CD8-positive, alpha-beta memory T cell (primary cell): ENCODE measurements around the gene CD47. TPM values are rescaled to one million over a fixed set of nuclear protein-coding genes. Genes with fewer than 3 reads are reported as not detected.
A peak's percentile ranks its signal among the peaks of the same experiment; 100 is the strongest.

Experiments used
- CTCF ChIA-PET: fragments of 350-600 bp; sonication (Branson Sonifier 250); formaldehyde crosslinking; loops from one replicate; lab custom pipeline; 2021; ENCODE audit warnings: antibody characterized with exemption; lab: Charles Lee
- POLR2A ChIA-PET: fragments of 350-600 bp; sonication (Branson Sonifier 250); formaldehyde crosslinking; loops from one replicate; lab custom pipeline; 2021; ENCODE audit warnings: antibody characterized with exemption; lab: Charles Lee
- DNase-seq, 5 donors: peaks; one replicate each; pipeline versions ENCODE4 v3.0.0 to v3.0.0-alpha.2; 2020 to 2022; ENCODE audit warnings: mixed read lengths in 1 of 5
- H3K27ac ChIP-seq: one replicate; pipeline ENCODE4 v1.7.0; 2013; ENCODE audit warnings: low read depth, mild to moderate bottlenecking, low read length, moderate library complexity
- H3K27me3 ChIP-seq: 2 replicates; pipeline ENCODE4 v1.7.0; 2013; ENCODE audit warnings: low read length, mild to moderate bottlenecking; ENCODE audit not compliant: insufficient read depth, poor library complexity, severe bottlenecking
- H3K36me3 ChIP-seq: 2 replicates; pipeline ENCODE4 v1.7.0; 2013; ENCODE audit warnings: mild to moderate bottlenecking, low read length, moderate library complexity; ENCODE audit not compliant: insufficient read depth
- H3K4me1 ChIP-seq: 2 replicates; pipeline ENCODE4 v1.7.0; 2013; ENCODE audit warnings: mild to moderate bottlenecking, low read length, moderate library complexity; ENCODE audit not compliant: insufficient read depth
- H3K4me3 ChIP-seq: 2 replicates; pipeline ENCODE4 v1.7.0; 2013; ENCODE audit warnings: mild to moderate bottlenecking, low read length
- H3K9me3 ChIP-seq: 2 replicates; pipeline ENCODE4 v1.7.0; 2013; ENCODE audit warnings: mild to moderate bottlenecking, low read length
- H3K27ac Mint-ChIP-seq, 8 donors: one replicate each; pipeline ENCODE4 v1.8.0; 2020 to 2021; ENCODE audit warnings: mixed read lengths in 8 of 8, mild to moderate bottlenecking in 6 of 8, inconsistent platforms in 3 of 8, moderate library complexity in 3 of 8
- H3K27me3 Mint-ChIP-seq, 2 donors: one replicate each; pipeline ENCODE4 v1.8.0; 2020 to 2021; ENCODE audit warnings: mixed read lengths in 2 of 2, mild to moderate bottlenecking in 1 of 2, moderate library complexity in 1 of 2
- H3K36me3 Mint-ChIP-seq, 3 donors: one replicate each; pipeline ENCODE4 v1.8.0; 2020 to 2021; ENCODE audit warnings: mixed read lengths in 3 of 3, inconsistent platforms in 1 of 3, mild to moderate bottlenecking in 1 of 3
- H3K4me1 Mint-ChIP-seq, 3 donors: one replicate each; pipeline ENCODE4 v1.8.0; 2020 to 2021; ENCODE audit warnings: mixed read lengths in 3 of 3, inconsistent platforms in 1 of 3, mild to moderate bottlenecking in 1 of 3
- H3K4me3 Mint-ChIP-seq, 7 donors: one replicate each; pipeline ENCODE4 v1.8.0; 2020 to 2021; ENCODE audit warnings: mixed read lengths in 7 of 7, mild to moderate bottlenecking in 6 of 7, moderate library complexity in 4 of 7, inconsistent platforms in 2 of 7
- H3K9me3 Mint-ChIP-seq, 5 donors: one replicate each; pipeline ENCODE4 v1.8.0; 2020 to 2022; ENCODE audit warnings: mixed read lengths in 5 of 5, mild to moderate bottlenecking in 3 of 5, moderate library complexity in 2 of 5, inconsistent platforms in 1 of 5
- polyA plus RNA-seq: library from polyadenylated mRNA; unstranded; fragments of 300-500 nt; fragmentation: Illumina TruSeq; gene quantifications from one replicate; pipeline ENCODE4 v1.2.3, GENCODE V29; 2021
- total RNA-seq, 2 experiments: library from RNA; stranded (reverse); gene quantifications; one replicate each; pipeline ENCODE4 v1.2.3, GENCODE V29; 2021

Gene CD47
- total and polyA plus RNA-seq, 3 experiments from 2014 or later, result 126 to 232 (median 131) TPM

- peak overlapping the region; percentile 9 to 75 (median 50) for H3K27ac Mint-ChIP-seq
- no peaks in the 10 kb centered on the region for H3K36me3 Mint-ChIP-seq
- Histone ChIP-seq H3K4me3 (no peak overlapping the region), H3K9me3 (no peaks in the 10 kb centered on the region), H3K27ac (no peak overlapping the region), H3K36me3 (no peaks in the 10 kb centered on the region), H3K4me1 (peaks cover 50% of the 10 kb centered on the region), H3K27me3 (no peaks in the 10 kb centered on the region)
- H3K9me3 Mint-ChIP-seq, result no peaks in the 10 kb centered on the region
- DNase-seq, result peak in 1 of 5 donors; percentile 36
- H3K4me3 Mint-ChIP-seq, result peak overlapping the region in 4 of 7 donors; percentile 25 to 47 (median 30)
- H3K4me1 Mint-ChIP-seq, result peaks cover 56 to 63% (median 63%) of the 10 kb centered on the region in 3 donors
- peaks cover 0 to 5% of the 10 kb centered on the region in 2 donors for H3K27me3 Mint-ChIP-seq
- CTCF ChIA-PET, result interaction anchor here (2.0 kb wide), 1 partner anchor 25 kb away, joined by 5 read pairs; no protein-coding TSS in a partner anchor
- POLR2A ChIA-PET, result no interaction called here
Measured at GRCh38 chr3:108096532-108097321, 5.9 kb upstream of the CD47 start.

- POLR2A ChIA-PET, result interaction anchor here (1.0 to 3.3 kb wide), 2 partner anchors 9 to 32 kb away, joined by 3 to 14 read pairs; no protein-coding TSS in a partner anchor
- Histone ChIP-seq H3K27ac (no peak overlapping the region), H3K4me3 (no peak overlapping the region), H3K36me3 (no peaks in the 10 kb centered on the region), H3K4me1 (peaks cover 28% of the 10 kb centered on the region), H3K9me3 (no peaks in the 10 kb centered on the region), H3K27me3 (no peaks in the 10 kb centered on the region)
- Mint-ChIP-seq H3K4me1 (peaks cover 33 to 43% (median 40%) of the 10 kb centered on the region in 3 donors), H3K36me3 (peaks cover 0 to 12% (median 2%) of the 10 kb centered on the region in 3 donors), H3K9me3 (peaks cover 0 to 2% (median 0%) of the 10 kb centered on the region in 5 donors), H3K27me3 (peaks cover 0 to 5% of the 10 kb centered on the region in 2 donors), H3K27ac (peak overlapping the region; percentile 91 to 100 (median 97)), H3K4me3 (peak overlapping the region in 6 of 7 donors; percentile 7 to 98 (median 86))
- CTCF ChIA-PET, result no interaction called here
- no peak for DNase-seq
Measured at GRCh38 chr3:108093616-108094015, 2.8 kb upstream of the CD47 start.

- no peaks in the 10 kb centered on the region for H3K36me3 ChIP-seq
- ChIA-PET CTCF (interaction anchor here (0.6 to 1.8 kb wide), 4 partner anchors 17 to 165 kb away, joined by 3 to 9 read pairs (median 4); no protein-coding TSS in a partner anchor), POLR2A (interaction anchor here (1.0 to 3.3 kb wide), 2 partner anchors 10 to 32 kb away, joined by 3 to 14 read pairs; no protein-coding TSS in a partner anchor)
- peaks cover 0 to 5% of the 10 kb centered on the region in 2 donors for H3K27me3 Mint-ChIP-seq
- H3K27ac ChIP-seq, result no peak overlapping the region
- H3K36me3 Mint-ChIP-seq, result peaks cover 0 to 12% (median 2%) of the 10 kb centered on the region in 3 donors
- H3K4me3 Mint-ChIP-seq, result peak overlapping the region; percentile 72 to 98 (median 88)
- DNase-seq, result peak in 1 of 5 donors; percentile 27
- peak overlapping the region; percentile 91 to 100 (median 97) for H3K27ac Mint-ChIP-seq
- peaks cover 0 to 2% (median 0%) of the 10 kb centered on the region in 5 donors for H3K9me3 Mint-ChIP-seq
- H3K4me1 ChIP-seq, result peaks cover 31% of the 10 kb centered on the region
- peaks cover 33 to 44% (median 40%) of the 10 kb centered on the region in 3 donors for H3K4me1 Mint-ChIP-seq
- H3K9me3 ChIP-seq, result no peaks in the 10 kb centered on the region
- H3K27me3 ChIP-seq, result no peaks in the 10 kb centered on the region
- H3K4me3 ChIP-seq, result peak overlapping the region; percentile 5
Measured at GRCh38 chr3:108093021-108093420, 2.2 kb upstream of the CD47 start.

- DNase-seq, result peak in 1 of 5 donors; percentile 17
- Mint-ChIP-seq H3K27ac (peak overlapping the region; percentile 91 to 100 (median 97)), H3K27me3 (peaks cover 0 to 5% of the 10 kb centered on the region in 2 donors), H3K4me1 (peaks cover 33 to 44% (median 40%) of the 10 kb centered on the region in 3 donors), H3K4me3 (peak overlapping the region; percentile 42 to 98 (median 88)), H3K36me3 (peaks cover 0 to 15% (median 2%) of the 10 kb centered on the region in 3 donors), H3K9me3 (peaks cover 0 to 2% (median 0%) of the 10 kb centered on the region in 5 donors)
- H3K27me3 ChIP-seq, result no peaks in the 10 kb centered on the region
- POLR2A ChIA-PET, result interaction anchor here (1.0 to 3.3 kb wide), 2 partner anchors 33 to 568 kb away, joined by 3 to 14 read pairs; no protein-coding TSS in a partner anchor
- H3K4me1 ChIP-seq, result peaks cover 36% of the 10 kb centered on the region
- no peak overlapping the region for H3K27ac ChIP-seq
- H3K4me3 ChIP-seq, result peak overlapping the region; percentile 5
- CTCF ChIA-PET, result interaction anchor here (0.6 to 1.8 kb wide), 5 partner anchors 12 to 164 kb away, joined by 3 to 9 read pairs (median 4); no protein-coding TSS in a partner anchor
- no peaks in the 10 kb centered on the region for H3K36me3 ChIP-seq
- no peaks in the 10 kb centered on the region for H3K9me3 ChIP-seq
Measured at GRCh38 chr3:108092501-108092900, 1.7 kb upstream of the CD47 start.

- H3K36me3 Mint-ChIP-seq, result peaks cover 0 to 15% (median 2%) of the 10 kb centered on the region in 3 donors
- Histone ChIP-seq H3K27me3 (no peaks in the 10 kb centered on the region), H3K27ac (peak overlapping the region; percentile 97), H3K4me3 (peak overlapping the region; percentile 62), H3K4me1 (peaks cover 44% of the 10 kb centered on the region), H3K9me3 (no peaks in the 10 kb centered on the region), H3K36me3 (no peaks in the 10 kb centered on the region)
- H3K4me3 Mint-ChIP-seq, result peak overlapping the region; percentile 84 to 98 (median 90)
- peak overlapping the region; percentile 91 to 100 (median 97) for H3K27ac Mint-ChIP-seq
- peaks cover 0 to 5% of the 10 kb centered on the region in 2 donors for H3K27me3 Mint-ChIP-seq
- H3K9me3 Mint-ChIP-seq, result peaks cover 0 to 2% (median 0%) of the 10 kb centered on the region in 5 donors
- DNase-seq, result peak in 3 of 5 donors; percentile 10 to 66 (median 63)
- POLR2A ChIA-PET, result interaction anchor here (1.0 to 3.3 kb wide), 3 partner anchors 34 to 567 kb away, joined by 3 to 14 read pairs (median 4); partner anchors contain the start of gene IFT57
- peaks cover 33 to 40% (median 36%) of the 10 kb centered on the region in 3 donors for H3K4me1 Mint-ChIP-seq
- CTCF ChIA-PET, result interaction anchor here (1.0 to 1.8 kb wide), 4 partner anchors 13 to 133 kb away, joined by 3 to 9 read pairs (median 3); no protein-coding TSS in a partner anchor
Measured at GRCh38 chr3:108091498-108092250, 843 bp upstream of the CD47 start.

- CTCF ChIA-PET, result interaction anchor here (0.8 to 1.4 kb wide), 10 partner anchors 15 to 321 kb away, joined by 3 to 4 read pairs (median 3); no protein-coding TSS in a partner anchor
- H3K36me3 Mint-ChIP-seq, result peaks cover 0 to 15% (median 2%) of the 10 kb centered on the region in 3 donors
- H3K4me3 Mint-ChIP-seq, result peak overlapping the region in 6 of 7 donors; percentile 91 to 100 (median 98)
- Histone ChIP-seq H3K36me3 (no peaks in the 10 kb centered on the region), H3K27ac (peak overlapping the region; percentile 97), H3K4me1 (peaks cover 58% of the 10 kb centered on the region), H3K4me3 (peak overlapping the region; percentile 76), H3K27me3 (no peaks in the 10 kb centered on the region), H3K9me3 (no peaks in the 10 kb centered on the region)
- POLR2A ChIA-PET, result interaction anchor here (0.6 to 2.5 kb wide), 9 partner anchors 18 to 1915 kb away, joined by 3 to 22 read pairs (median 4); no protein-coding TSS in a partner anchor
- H3K27me3 Mint-ChIP-seq, result peaks cover 0 to 2% of the 10 kb centered on the region in 2 donors
- peak; percentile 33 to 80 (median 75) for DNase-seq
- peaks cover 30 to 31% (median 30%) of the 10 kb centered on the region in 3 donors for H3K4me1 Mint-ChIP-seq
- peaks cover 0 to 2% (median 0%) of the 10 kb centered on the region in 5 donors for H3K9me3 Mint-ChIP-seq
- peak overlapping the region; percentile 93 to 100 (median 100) for H3K27ac Mint-ChIP-seq
Measured at GRCh38 chr3:108090049-108090700, 656 bp downstream of the CD47 start.
